Fibroblast of pulmonary artery (primary cell): Measurements from ENCODE around the gene RPS8.

Experiments used
- DNase-seq: peaks from one replicate; pipeline ENCODE4 v3.0.0-alpha.2; 2010; ENCODE audit warnings: low read depth
- H3K4me3 ChIP-seq: replicated peaks from 2 replicates; pipeline ENCODE4 v1.5.1; 2011; ENCODE audit warnings: low read depth, mild to moderate bottlenecking, control low read depth, low read length, moderate library complexity
- TF ChIP-seq, protein P1 (sequence below): IDR thresholded peaks from 2 replicates; pipeline ENCODE4 v1.5.1; 2011; ENCODE audit warnings: mild to moderate bottlenecking, control low read depth, low read length, inconsistent platforms; ENCODE audit errors: missing control alignments

Gene RPS8

DNA sequence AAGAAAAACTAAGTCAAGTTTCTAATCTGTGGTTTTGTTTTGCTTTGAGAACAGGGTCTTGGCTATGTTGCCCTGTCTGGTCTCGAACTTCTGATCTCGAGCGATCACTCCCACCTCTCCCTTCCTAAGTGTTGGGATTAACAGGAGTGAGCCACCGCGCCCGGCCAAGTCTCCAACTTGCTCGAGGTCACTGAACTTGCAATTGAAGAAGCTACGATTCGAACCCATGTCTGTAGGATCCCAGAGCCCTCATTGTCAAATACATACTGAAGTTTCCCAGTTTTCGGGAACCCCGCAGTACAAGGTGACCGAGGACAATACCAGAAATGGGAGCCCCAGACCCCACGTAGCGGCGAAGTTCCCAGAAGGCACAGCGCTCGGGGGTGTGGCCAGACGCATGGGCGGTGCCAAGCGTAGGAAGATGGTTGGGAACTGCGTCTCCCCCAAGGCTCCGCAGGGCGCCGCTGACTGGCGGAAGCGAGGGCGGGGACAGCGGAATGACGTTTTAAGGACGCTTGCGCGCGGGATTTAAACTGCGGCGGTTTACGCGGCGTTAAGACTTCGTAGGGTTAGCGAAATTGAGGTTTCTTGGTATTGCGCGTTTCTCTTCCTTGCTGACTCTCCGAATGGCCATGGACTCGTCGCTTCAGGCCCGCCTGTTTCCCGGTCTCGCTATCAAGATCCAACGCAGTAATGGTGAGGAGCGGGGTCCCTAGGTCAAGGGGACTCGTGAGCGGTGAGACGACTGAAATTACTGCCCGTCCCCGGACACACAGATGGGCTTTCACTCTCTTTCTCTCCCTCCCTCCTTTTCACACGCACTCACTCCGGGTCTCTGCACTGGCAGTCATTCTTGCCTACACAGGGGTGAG, 35.8 kb upstream of the RPS8 start, which contains the start of gene KIF2C:
Gene KIF2C (plus strand): TSS at position 531 of the 872 bp plus-strand sequence. CDS start 96 bp downstream, at position 627.
- H3K4me3 ChIP-seq = peak within 1 kb of the TSS; percentile 89
- peak; percentile 98 for DNase-seq
- TF ChIP-seq, protein P1, sequence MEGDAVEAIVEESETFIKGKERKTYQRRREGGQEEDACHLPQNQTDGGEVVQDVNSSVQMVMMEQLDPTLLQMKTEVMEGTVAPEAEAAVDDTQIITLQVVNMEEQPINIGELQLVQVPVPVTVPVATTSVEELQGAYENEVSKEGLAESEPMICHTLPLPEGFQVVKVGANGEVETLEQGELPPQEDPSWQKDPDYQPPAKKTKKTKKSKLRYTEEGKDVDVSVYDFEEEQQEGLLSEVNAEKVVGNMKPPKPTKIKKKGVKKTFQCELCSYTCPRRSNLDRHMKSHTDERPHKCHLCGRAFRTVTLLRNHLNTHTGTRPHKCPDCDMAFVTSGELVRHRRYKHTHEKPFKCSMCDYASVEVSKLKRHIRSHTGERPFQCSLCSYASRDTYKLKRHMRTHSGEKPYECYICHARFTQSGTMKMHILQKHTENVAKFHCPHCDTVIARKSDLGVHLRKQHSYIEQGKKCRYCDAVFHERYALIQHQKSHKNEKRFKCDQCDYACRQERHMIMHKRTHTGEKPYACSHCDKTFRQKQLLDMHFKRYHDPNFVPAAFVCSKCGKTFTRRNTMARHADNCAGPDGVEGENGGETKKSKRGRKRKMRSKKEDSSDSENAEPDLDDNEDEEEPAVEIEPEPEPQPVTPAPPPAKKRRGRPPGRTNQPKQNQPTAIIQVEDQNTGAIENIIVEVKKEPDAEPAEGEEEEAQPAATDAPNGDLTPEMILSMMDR = no peak

DNA sequence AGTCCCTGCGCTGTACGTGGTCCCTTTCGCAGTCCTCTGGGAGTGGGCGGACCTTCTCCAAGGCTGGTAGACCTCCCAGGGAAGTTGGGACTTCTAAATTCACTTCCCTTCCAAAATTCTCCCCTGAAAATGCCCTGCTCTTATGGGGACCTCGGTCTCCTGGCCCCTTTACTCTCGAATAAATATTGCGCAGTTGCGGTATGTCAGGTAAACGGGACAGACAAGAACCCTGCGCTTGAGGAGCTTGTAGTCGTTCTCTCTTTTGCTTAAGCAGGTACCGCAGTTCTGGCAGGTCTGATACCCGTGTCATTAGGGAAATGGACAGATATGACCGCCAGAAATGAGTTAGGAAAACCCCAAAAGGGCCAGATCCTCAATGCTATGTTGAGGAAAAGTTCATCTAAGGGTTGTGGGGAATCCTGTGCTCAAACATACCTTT, 35.1 kb upstream of the RPS8 start:
- no peak for DNase-seq
- peak overlapping the region; percentile 89 for H3K4me3 ChIP-seq
- TF ChIP-seq, protein P1 = no peak

DNA sequence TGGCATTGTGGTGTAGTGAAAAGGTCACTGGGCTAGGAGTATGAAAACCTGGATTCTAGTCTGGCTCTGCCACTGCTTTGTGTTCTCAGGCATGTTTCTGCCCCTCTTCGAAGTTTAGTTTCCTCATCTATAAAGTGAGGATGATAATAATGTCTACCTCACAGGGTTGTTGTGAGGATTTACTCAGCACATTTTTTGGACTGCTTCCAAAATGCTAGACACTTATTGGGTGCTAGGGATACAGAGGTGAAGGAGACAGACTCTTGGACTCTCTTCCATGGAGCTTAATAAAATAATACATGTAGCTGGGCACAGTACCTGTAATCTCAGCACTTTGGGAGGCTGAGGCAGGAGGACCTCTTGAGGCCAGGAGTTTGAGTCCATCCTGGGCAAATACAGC, 32.1 kb upstream of the RPS8 start:
- no peak overlapping the region for H3K4me3 ChIP-seq
- TF ChIP-seq, protein P1 = no peak
- no peak for DNase-seq

DNA sequence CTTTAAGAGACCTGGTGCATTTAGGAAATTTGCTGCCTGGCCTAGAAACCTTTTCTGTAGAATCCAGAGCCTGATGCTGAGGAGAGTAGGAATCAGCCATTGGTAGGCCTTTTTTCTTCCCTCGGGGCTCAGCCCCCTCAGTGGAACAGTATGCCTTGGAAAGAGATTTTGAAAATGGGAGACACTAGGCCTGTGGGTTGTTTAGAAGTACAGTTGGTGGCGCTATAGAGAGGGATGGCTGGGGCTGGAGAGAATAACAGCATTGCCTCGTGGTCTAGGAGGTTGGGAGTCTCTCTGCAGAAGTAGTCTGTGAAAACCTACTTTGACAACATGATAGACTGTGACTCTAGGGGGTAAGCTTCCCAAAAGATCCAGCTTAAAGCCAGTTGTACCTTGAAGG, 27.5 kb upstream of the RPS8 start:
- no peak for DNase-seq
- TF ChIP-seq, protein P1 = no peak
- H3K4me3 ChIP-seq = no peak overlapping the region

DNA sequence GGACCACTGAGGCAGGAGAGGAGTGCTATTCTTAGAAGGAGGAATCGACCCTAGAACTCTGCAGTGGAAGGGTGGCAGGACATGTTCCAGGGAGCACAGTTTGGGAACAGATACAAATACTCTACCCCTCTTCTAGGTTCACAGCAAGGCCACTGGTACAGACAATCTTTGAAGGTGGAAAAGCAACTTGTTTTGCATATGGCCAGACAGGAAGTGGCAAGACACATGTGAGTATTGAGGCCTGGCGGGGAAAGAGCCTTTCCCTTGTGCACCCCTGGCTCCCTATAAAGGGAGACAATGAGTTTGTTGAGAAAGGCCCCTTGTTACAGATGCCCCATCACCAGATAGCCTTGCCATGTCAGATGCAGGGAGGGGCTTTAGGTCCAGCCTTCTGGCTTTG, 17.9 kb upstream of the RPS8 start:
- H3K4me3 ChIP-seq = no peak overlapping the region
- DNase-seq = no peak
- TF ChIP-seq, protein P1 = no peak

DNA sequence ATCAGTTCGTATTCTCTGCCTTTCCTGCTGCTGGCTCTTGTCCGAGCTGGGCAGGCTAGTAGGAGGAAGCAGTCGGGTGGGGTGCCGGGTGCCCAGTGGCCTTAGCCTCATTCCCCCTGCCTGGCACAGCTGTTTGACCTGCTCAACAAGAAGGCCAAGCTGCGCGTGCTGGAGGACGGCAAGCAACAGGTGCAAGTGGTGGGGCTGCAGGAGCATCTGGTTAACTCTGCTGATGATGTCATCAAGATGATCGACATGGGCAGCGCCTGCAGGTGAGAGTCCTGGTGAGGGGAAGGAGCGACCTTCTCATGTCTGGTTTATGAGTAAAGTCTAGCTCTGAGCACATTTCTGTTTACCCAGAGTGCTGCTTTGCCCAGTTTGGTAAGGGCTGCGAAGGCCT, 16.3 kb upstream of the RPS8 start:
- TF ChIP-seq, protein P1 = no peak
- H3K4me3 ChIP-seq = no peak overlapping the region
- DNase-seq = no peak
